Globus pallidus (tissue), 1 donor: ENCODE results near the gene MSMP.
A peak's percentile ranks its signal among the peaks of the same experiment; 100 is the strongest.

Experiments used
- DNase-seq: peaks from one replicate; pipeline ENCODE4 v3.0.0-alpha.2; 2015; ENCODE audit warnings: low spot score

Gene MSMP

DNA sequence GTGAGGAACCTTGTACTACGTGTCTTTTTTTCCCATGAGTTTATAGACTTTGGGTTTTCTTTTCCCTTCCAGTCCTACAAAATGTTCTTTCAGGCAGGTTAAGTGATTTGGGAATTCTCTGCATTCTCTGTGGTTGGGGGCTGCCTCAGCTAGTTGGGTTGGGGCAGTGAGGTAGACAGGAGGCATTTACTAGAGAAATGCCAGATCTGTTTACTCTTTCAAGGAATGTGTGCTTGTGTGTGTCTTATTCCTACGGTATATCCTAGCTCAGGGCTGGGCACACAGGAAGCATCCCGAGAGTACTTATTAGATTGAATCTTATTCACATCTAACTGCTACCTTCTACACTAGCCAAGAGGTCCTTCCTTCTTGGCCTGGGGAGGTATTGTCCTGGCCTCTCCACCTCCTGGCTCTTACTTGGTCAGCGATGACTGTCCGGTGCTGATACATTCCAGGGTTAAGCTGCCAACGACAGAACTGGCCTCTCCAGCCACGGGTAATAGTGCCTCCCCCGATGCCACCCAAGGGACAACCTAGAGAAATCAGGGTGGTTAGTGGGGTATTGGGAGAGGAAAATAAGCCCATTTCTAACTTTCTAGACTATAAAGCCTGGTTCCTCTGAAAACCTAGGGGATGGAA lies 10.1 kb downstream of the MSMP start:
- no peak for DNase-seq

DNA sequence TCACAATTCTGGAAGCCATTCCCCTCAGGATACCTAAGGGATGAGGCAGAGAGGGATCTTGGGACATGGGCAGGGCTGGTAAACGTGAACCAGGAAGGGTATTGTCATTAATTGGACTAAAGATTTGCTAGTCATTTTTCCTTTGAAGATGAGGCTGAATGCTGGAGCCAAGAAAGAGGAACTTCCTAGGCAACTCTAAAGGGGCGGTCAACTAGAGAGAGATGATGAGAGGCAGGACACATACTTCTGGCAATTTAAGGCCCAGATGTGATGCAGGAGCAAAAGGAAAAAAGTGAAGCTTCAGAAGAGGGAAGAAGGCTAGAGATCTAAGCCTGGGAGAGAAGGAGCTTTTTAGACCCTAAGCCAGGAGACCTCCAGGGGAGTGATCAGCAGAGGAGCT lies 10.6 kb downstream of the MSMP start:
- no peak for DNase-seq

DNA sequence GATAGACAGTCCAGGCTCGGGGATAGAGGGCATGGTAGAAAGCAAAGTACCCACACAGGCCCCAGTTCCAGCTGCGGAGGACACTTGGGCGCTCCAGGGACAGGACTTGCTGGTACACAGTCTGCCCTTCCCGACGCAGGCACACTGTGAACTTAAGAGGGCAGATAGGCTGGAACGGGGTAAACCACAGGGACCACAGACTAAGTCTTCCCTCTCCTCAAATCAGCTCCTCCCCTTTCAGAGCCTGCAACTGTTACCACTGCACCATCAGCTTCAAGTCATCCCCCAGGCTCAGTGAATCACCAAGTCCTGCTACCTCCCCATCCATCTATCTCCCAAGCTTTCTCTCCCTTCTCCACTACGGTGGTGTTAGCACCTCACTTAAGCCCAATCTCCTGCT lies 12.3 kb downstream of the MSMP start:
- no peak for DNase-seq

DNA sequence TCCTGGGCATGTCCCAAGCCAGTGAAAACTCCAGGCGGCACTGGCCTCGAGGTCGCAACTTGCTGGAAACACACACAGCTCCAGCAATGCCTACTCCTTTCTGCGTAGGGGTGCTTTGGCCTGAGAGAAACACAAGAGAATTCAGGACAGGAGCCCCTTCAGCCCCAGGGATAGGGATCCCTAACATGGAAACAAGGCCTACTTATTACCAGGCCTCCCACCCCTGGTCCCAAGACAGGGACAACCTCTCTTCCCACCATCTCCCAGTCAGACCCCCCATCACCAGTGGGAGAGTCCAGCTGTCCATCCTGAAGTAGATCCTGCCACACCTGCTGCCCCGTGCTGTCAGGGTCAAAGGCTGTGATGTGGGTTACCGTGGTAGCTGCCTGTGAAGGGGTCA lies 13.8 kb downstream of the MSMP start:
- no peak for DNase-seq

DNA sequence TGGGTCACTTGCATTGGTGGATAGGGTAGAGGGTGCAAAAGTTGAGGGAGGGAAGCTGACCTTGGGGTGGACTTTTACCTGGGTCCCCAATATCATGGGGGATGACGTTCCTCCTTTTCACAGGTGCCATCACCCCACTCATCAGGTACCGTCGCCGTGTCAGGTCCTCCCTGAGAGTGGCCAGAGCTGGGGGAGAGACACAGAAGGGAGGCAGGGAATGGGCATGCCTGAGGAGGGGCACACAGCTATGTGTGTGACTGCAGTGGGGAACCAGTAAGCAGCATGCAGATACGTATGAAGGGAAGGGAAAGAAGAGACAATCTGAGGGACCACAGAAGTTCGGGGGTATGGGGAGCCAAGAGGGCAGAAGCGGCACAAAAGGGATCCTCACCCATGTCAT lies 15.2 kb downstream of the MSMP start:
- DNase-seq: no peak

DNA sequence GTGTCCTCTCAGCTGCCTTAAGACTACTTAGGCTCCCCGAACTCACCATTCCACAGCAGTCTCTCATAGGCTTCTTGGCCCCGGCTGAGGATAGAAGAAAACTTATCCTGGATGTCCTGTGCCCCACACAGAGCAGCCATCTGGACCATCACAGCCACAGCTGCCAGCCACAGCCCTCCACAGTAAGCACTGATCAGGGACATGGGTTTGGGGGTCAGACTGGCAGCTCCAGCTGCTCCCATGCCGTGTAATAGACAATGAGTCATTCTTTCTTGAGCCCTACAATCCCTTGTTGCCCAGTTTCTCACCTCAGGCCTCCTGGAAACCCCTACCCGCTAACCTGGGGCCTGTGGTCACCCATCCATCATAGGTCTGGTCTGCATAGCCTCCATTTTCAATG lies 15.9 kb downstream of the MSMP start:
- DNase-seq: no peak

DNA sequence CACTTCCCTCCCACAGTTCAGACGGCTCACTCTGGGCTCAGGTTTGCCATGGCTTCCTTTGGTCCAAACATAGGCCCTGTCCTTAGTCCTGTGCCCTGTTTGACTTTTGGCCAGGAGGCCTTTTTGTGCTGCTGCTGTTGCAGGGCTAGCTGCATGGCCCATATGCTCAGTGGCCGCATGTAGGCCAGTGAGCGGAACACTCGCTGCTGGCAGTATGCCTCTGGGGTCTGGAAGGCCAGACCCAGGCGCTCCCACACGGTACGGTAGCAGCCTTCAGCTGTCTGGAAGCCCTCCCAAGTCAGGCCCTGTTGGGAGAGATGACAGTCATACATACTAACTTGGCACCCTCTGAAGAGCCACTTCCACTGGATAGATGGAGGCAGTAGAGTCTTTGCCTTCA lies 16.9 kb downstream of the MSMP start:
- DNase-seq: no peak

DNA sequence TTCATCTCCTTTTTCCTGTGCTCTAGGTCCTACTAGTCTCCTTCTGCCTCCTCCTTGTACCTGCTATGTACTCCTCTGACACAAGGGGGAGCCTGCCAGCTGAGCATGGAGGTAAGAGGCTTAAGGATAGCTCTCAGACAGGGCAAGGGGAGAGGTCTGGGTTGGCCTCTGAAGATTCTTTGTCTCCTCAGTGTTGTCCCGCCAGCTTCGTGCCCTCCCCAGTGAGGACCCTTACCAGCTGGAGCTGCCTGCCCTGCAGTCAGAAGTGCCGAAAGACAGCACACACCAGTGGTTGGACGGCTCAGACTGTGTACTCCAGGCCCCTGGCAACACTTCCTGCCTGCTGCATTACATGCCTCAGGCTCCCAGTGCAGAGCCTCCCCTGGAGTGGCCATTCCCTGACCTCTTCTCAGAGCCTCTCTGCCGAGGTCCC lies 17.9 kb downstream of the MSMP start:
- no peak for DNase-seq

DNA sequence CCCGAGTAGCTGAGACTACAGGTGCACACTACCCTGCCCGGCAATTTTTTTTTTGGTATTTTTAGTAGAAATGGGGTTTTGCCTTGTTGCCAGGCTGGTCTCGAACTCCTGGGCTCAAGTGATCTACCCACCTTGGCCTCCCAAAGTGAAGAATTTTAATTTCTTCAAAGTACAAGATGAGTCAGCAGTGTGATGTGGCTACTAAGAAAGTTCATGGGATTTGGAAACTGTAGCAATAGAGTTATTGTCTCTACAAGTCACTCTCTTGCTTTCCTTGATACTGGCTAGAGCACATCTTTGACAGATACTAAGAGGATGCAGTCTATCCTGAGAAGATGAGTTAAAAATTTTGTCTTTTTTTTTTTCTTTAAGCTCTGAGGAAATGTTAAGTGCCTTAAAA lies 20.0 kb downstream of the MSMP start:
- DNase-seq: no peak

DNA sequence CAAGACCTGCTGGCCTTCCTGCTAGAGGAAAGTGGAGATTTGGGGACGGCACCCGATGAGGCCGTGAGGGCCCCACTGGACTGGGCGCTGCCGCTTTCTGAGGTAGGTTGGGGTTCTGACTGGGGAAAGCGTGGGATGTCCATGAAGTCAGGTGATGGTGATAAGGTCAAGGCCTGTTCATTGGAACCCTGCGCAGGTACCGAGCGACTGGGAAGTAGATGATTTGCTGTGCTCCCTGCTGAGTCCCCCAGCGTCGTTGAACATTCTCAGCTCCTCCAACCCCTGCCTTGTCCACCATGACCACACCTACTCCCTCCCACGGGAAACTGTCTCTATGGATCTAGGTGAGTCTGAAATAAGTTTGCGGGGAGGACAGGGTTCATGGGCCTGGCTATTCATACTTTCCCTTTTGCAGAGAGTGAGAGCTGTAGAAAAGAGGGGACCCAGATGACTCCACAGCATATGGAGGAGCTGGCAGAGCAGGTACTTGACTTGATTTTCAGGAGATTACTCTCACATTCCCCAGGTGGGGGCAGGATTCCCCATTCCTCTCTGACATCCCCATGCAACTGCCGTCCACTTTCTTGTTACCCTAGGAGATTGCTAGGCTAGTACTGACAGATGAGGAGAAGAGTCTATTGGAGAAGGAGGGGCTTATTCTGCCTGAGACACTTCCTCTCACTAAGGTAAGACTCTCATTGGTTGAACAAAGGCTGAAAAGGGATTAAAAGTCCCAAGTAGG lies 21.1 kb downstream of the MSMP start:
- no peak for DNase-seq

DNA sequence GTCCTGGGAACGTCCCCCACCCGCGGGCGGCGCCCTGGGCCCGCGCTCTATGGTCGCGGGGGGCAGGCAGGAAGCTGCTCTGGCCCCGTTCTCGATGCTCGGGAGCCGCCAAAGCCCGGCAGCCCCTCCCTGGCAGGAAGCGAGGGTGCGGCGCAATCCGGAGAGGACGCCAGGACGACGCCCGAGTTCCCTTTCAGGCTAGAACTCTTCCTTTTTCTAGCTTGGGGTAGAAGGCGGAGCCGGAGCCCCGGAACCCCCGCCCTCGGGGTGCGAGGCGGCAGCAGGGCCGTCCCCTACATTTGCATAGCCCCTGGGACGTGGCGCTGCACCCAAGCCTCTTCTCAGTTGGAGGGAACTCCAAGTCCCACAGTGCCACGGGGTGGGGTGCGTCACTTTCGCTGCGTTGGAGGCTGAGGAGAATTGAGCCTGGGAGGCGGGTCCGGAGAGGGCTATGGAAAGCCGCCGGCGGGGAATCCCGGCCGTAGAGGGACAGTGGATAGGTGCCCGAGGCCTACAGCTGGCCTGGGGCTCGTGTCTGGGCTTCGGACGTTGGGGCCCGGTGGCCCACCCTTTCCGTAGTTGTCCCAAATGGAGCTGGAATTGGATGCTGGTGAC lies 21.8 kb downstream of the MSMP start, which contains the start of the genes CREB3 and TLN1:
Gene CREB3 (plus strand): TSS at position 482 of the 615 bp plus-strand sequence. CDS start 107 bp downstream, at position 589.
Gene TLN1 (minus strand): TSS at position 11 of the 615 bp plus-strand sequence. CDS start 6,501 bp downstream, outside the sequence.
- DNase-seq: peak; percentile 98

DNA sequence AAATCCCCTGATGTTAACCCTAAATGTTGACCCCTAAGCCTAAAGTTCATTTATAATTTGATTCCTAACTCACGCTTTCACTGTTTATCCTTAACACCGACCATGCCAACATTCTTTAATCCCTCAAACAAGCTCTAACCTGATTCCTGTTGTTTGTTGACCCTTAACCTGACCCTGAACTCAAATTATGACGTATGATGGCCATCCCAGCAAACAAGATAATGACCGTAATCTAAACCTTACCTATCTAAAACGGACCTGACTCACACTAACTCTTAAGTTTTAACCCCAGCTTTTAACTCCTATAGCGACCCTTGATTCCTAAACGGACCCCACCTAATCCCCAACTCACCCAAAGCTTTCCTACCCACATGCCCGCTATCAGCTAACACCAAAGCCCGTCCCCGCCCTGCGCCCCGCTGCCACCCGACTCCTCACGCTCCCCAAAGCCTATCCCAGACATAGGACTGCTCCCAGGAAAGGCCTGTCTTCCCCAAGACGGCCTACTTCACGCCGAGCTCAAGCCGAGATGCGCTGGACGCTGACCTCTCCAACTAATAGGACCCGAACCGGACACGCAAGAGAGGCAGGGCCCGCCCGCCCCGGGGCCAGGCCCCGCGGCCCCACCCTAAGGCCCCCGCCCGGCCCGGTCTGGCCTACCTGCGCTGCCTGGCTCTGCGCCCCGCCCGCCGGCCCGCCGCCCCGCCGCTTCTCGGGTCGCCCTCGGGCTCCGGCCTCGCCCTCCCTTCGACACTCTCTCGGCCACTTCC lies 22.5 kb downstream of the MSMP start:
- DNase-seq: no peak

DNA sequence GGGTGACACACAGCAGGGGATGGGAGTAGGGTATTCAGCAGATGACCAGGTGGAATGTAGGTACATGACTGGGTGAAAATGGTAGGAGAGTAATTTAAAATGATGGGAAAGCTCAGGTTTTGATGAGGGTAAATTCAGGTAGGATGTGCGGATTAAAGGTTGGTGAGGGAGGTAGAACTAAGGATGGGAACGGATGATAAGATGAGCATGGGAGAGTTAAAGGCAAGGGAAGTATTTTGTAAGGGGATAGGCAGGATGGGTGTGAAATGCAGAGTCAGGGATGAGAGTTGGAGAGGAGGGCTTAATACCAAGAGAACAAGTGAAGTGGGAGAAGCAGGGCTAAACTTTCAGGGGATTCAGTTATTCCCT lies 23.6 kb downstream of the MSMP start:
- DNase-seq: no peak

DNA sequence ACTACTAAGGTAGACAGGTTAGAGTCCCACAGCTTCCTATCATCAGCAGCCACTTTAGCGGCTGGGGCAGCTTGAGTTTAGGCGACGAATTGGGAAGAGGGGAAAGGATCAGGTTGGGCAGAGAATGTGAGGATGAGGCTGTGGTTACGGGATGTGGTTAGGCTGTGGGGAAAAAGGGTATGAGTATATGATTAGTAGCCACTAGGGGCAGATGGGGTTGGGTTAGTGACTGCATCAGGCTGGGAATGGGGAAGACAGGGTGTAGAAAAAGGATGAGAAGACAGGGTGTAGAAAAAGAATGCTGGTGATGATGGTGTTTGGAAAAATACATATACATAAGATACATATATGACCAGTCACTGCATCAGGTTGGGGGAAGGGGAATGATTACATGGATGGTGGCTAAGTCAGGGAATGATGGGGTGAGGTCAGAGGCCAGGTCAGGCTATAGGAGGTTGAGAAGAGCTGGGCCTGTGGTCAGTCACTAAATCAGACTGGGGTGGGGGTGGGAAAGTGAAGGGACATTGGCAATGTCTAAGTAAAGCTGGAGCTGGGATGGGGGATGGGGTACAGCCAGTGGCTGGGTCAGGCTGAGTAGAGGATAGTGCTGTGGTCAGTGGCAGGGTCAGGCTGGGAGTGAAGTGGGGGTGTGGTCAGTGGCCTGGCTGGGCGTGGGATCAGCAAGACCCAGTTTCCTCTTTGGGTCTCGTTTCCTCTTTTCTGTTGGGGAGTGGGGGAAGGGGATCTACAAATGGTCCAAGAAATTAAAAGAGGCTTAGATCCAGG lies 24.2 kb downstream of the MSMP start:
- DNase-seq: peak; percentile 57

DNA sequence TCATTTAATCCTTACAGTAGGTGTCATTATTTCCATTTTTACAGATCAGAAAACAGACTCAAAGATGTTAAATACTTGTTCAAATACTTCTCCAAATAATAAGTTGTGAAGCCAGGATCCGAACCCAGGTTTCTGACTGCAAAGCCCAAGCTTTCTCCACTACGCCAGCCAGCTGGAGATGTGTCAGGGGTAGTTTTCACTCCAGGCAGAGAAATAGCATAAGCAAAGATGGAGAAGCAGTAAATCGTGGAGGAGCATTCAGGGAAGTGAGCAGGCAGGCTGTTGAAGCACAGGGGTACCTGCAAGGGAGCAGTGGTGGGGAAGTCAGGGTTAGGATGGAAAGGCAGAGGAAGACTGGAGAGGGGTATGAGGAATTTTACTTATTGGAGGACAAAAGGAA lies 25.0 kb downstream of the MSMP start:
- DNase-seq: no peak

DNA sequence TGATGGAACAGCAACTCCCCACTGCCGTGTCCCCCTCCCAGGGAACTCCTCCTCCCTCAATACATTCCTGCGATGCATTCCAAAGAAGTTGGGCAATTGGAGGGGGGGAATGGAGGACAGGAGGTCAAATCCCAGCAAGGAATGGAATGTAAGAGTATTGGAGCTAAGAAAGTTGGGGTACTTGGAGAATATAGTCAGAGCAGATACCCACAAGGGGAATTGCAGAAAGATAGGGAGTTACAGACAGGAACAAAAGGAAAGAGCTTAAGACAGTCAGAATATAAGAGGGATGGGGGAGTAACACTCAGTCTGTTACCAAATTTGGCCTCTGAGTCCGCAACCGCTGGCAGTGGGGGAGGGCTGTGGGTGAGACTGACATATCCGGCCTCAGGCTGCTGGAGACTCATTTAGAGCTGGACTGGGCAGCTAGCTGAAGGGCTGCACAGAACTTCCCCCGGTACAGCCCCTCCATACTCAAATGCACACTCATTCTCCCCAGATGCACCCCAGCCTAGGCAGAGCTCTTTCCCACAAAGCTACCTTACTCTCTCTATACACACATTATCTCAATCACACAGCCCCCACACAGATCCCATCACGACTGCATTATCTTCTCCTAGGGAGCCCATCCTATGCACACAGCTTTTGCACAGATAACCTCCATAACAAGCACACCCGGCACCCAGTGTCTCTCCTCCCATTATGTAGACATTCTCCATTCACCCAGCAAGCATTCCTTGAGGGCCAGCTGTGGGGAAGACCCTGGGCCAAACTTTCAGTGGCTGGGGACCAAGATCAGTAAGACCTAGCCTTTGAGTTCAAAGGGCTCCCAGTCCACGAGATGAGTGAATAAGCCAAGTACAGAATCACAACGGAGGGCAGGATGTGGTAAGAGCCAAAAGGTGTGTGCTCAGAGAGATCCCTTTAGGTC lies 25.8 kb downstream of the MSMP start:
- DNase-seq: no peak

DNA sequence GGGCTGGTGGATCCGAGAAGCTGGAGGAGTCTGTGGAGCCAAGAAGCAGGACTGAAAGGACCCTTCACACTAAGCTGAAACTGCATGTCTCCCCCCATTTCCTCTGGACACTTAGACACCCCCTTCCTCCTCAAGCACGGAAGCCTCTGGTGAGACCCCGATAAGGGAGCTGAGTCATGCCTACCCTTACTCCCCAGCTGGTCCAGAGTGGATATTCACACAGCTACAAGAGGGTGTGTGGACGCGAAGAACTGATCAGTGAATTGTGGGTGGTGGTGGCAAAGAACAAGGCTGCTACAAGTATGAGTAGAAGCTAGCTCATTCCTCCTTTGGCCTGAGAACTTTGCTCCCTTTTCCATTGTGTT lies 26.4 kb downstream of the MSMP start:
- DNase-seq: no peak

DNA sequence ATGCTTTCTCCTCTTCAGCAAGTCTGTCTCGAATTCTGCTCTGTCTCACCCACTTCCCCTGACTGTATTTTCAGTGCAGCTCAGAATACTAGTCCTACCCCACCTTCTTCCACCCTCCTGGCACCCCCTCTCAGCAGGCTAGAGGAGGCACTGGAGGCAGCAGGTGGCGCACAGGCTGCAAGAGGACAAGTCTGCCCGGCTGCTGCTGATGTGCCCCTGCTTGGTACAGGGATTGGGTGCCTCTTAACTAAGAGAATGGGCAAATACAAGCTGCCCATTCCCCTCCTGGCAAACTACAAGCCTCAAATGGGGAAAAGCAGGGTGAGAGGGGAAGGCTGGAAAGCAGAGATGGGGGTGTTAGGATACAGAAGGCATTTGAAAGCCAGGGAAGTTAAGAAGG lies 27.1 kb downstream of the MSMP start:
- no peak for DNase-seq

DNA sequence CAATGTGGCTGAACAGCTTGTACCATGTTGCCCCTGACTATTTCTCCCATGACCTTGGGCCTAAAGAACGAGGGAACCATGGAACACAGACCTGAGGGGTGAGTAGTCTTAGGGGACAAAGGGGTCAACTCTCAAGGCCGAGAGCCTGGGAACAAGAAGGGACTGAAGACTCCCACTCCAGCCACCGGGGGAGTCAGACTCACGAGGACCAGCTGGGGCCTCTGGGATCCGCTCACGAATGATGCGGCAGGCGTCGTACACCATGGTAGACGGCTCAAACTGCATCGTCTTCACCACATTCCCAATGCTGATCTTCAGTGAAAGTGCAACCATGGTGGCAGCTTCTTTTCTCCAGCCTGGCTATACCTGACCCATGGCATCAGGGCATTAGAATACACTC lies 28.7 kb downstream of the MSMP start:
- no peak for DNase-seq

DNA sequence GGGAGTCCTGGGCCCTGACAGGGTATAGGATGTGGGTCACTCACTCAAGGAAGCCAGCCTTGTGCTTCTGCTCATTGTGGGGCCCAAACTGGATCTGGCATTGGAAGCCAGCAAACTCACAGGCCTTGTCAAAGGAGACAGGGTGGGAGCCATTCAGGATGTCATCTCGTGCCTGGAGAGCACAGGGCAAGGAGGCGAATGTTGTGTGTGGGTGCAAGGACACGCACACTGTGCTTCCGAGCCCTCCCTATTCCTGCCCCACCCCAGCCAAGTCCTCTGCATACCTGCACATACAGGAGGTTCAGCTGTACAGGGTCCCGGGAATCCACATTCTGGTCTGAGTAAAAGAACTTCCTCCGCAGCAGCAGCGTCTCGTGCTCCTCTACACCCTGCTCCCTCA lies 30.2 kb downstream of the MSMP start:
- DNase-seq: no peak

DNA sequence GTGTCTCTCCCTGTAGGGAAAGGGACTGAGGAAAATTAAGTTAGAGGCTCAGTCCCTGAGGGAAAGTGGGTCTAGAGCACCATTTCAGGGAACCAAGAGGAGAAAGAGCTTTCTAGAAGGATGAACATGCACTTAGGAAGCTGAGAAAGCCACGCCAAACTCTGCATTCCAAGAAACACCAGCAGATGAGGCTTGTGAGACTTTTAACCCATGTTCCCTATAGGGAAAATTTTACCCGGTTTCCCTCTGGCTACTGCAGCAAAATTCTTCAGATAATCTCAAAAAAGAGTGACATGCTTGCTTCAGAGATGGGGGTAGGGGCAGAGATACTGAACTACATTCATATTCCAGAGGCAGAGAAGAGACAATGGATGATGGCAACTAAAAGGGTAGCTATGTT lies 30.6 kb downstream of the MSMP start:
- no peak for DNase-seq
